OCI-LY3 (cell line): ENCODE results near the gene PIEZO2.

Experiments used
- H2AFZ ChIP-seq: fragments of 200-600, 300-600 bp; shearing (Covaris generic); 2 replicates; pipeline ENCODE4 v1.6.0; 2014; ENCODE audit warnings: antibody characterized with exemption, low read depth, low read length
- H3K27ac ChIP-seq: fragments of 200-600, 300-600 bp; sonication (generic); 2 replicates; pipeline ENCODE4 v1.5.1; 2014; ENCODE audit warnings: mild to moderate bottlenecking, low read length, moderate library complexity, mixed read lengths
- H3K27me3 ChIP-seq: fragments of 200-600, 300-600 bp; sonication (generic); 2 replicates; pipeline ENCODE4 v1.6.1; 2014; ENCODE audit warnings: low read depth, low read length, mixed read lengths
- H3K36me3 ChIP-seq: fragments of 200-600, 300-600 bp; sonication (generic); replicated peaks from 2 replicates; pipeline ENCODE3; 2014; ENCODE audit warnings: low read depth, low read length, mixed read lengths
- H3K4me1 ChIP-seq: fragments of 300-600, 200-600 bp; sonication (generic); 2 replicates; pipeline ENCODE4 v1.6.1; 2014; ENCODE audit warnings: low read length, mixed read lengths
- H3K4me2 ChIP-seq: fragments of 200-600, 300-600 bp; sonication (generic); 2 replicates; pipeline ENCODE4 v1.6.1; 2014; ENCODE audit warnings: low read length, mixed read lengths
- H3K4me3 ChIP-seq: fragments of 300-600, 200-600 bp; sonication (generic); 2 replicates; pipeline ENCODE4 v1.5.1; 2014; ENCODE audit warnings: antibody characterized with exemption, mild to moderate bottlenecking, low read length, moderate library complexity
- H3K79me2 ChIP-seq: fragments of 300-600, 200-600 bp; shearing (Covaris generic); 2 replicates; pipeline ENCODE4 v1.6.1; 2014; ENCODE audit warnings: mild to moderate bottlenecking, low read length, mixed read lengths
- H3K9ac ChIP-seq: fragments of 300-600, 200-600 bp; shearing (Covaris generic); 2 replicates; pipeline ENCODE4 v1.6.0; 2014; ENCODE audit warnings: mild to moderate bottlenecking, low read length, moderate library complexity
- H3K9me3 ChIP-seq: fragments of 200-600, 300-600 bp; shearing (Covaris generic); 2 replicates; pipeline ENCODE4 v1.6.1; 2014; ENCODE audit warnings: low read length, mixed read lengths; ENCODE audit not compliant: insufficient read depth
- H4K20me1 ChIP-seq: fragments of 200-600, 300-600 bp; sonication (generic); 2 replicates; pipeline ENCODE4 v1.6.1; 2016; ENCODE audit warnings: low read length, mixed read lengths; ENCODE audit not compliant: insufficient read depth
- EZH2phosphoT487 ChIP-seq: fragments of 200-600 bp; shearing (Covaris generic); IDR thresholded peaks from 2 replicates; pipeline ENCODE4 v1.6.1; 2018; ENCODE audit warnings: antibody characterized with exemption, mixed run types, low read depth
- TF ChIP-seq, protein P1 (sequence below): fragments of 200-600, 300-600 bp; sonication (generic); IDR thresholded peaks from 2 replicates; pipeline ENCODE4 v1.5.1; 2014; ENCODE audit warnings: antibody characterized with exemption, low read length, low read depth

The PIEZO2 gene

DNA sequence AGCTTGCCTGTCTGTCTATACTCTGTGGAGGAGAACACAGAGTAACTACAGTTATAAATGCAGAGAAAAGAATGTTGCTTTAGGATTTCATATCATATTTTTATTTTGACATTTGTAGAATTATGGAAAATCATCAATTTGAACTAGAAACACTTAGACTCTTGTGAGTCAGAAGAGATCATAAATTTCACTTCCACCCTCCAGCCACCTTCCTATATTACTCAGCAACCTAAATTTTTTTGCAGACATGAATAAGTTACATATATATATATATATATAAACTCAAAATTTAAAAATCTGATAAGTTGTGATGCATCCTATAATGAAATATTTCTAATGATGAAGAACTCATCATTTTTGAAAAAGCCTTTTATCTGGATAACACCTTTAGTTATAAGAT lies 172.3 kb downstream of the PIEZO2 start:
- Histone ChIP-seq H3K9ac (no peak overlapping the region), H3K4me1 (no peaks in the 10 kb centered on the region), H3K4me2 (no peak overlapping the region), H2AFZ (no peak overlapping the region), H3K79me2 (no peaks in the 10 kb centered on the region), H3K9me3 (no peaks in the 10 kb centered on the region), H3K27me3 (no peaks in the 10 kb centered on the region), H3K36me3 (no peaks in the 10 kb centered on the region), H3K27ac (no peak overlapping the region), H4K20me1 (no peaks in the 10 kb centered on the region), H3K4me3 (no peak overlapping the region)
- TF ChIP-seq, protein P1, sequence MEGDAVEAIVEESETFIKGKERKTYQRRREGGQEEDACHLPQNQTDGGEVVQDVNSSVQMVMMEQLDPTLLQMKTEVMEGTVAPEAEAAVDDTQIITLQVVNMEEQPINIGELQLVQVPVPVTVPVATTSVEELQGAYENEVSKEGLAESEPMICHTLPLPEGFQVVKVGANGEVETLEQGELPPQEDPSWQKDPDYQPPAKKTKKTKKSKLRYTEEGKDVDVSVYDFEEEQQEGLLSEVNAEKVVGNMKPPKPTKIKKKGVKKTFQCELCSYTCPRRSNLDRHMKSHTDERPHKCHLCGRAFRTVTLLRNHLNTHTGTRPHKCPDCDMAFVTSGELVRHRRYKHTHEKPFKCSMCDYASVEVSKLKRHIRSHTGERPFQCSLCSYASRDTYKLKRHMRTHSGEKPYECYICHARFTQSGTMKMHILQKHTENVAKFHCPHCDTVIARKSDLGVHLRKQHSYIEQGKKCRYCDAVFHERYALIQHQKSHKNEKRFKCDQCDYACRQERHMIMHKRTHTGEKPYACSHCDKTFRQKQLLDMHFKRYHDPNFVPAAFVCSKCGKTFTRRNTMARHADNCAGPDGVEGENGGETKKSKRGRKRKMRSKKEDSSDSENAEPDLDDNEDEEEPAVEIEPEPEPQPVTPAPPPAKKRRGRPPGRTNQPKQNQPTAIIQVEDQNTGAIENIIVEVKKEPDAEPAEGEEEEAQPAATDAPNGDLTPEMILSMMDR = no peak
- no peak for TF ChIP-seq EZH2phosphoT487

DNA sequence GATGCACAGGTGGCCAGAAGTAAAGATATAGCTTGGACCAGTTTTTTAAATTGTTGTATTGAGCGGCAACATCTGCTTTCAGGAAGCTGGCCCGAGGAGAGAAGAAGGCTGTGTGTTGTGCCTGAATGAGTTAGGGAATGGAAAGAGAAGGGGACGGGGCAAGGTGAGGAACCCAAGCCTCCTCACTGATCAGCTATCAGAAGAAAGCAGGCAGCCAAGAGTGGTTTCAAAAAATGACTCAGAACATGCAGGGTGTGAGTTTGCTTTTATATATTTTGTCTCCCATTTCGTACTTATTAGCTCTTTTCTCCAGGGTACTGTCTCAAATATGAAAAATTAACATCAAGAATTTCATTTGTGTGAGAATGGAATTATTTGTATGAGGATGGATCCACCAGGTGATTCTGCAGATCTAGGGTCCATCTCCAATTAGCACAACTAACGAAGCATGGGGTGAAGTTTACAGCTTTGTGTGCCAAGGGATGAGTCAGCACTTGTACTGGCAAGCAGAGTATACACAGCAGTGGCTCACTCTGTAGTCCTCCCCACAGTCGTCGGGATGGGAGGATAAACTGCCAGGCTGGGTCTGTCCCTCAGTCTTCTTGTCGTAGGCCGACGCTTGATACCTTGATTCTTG lies 175.7 kb downstream of the PIEZO2 start:
- H3K9ac ChIP-seq = no peak overlapping the region
- no peaks in the 10 kb centered on the region for H3K4me1 ChIP-seq
- no peaks in the 10 kb centered on the region for H3K79me2 ChIP-seq
- no peaks in the 10 kb centered on the region for H3K27me3 ChIP-seq
- TF ChIP-seq EZH2phosphoT487 = no peak
- TF ChIP-seq, protein P1 = no peak
- no peak overlapping the region for H3K4me3 ChIP-seq
- no peaks in the 10 kb centered on the region for H4K20me1 ChIP-seq
- H3K27ac ChIP-seq = no peak overlapping the region
- no peaks in the 10 kb centered on the region for H3K9me3 ChIP-seq
- no peak overlapping the region for H3K4me2 ChIP-seq
- H3K36me3 ChIP-seq = no peaks in the 10 kb centered on the region
- no peak overlapping the region for H2AFZ ChIP-seq

DNA sequence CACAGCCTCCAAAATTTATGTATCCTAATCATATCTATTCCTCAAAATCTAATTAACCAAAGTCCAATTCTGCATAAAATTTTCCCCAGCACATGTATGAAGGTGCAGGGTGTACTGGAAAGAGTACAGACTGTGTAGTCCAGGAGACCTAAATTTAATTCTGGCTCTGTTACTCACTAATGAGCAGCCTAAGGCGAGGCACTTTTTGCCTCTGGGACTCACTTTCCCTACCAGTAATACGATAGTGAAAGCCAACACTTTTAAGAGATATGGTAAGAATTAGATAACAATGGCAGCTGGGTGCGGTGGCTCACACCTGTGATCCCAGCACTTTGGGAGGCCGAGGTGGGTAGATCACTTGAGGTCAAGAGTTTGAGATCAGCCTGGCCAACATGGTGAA lies 177.7 kb downstream of the PIEZO2 start:
- Histone ChIP-seq H3K4me3 (no peak overlapping the region), H3K79me2 (no peaks in the 10 kb centered on the region), H4K20me1 (no peaks in the 10 kb centered on the region), H2AFZ (no peak overlapping the region), H3K27me3 (no peaks in the 10 kb centered on the region), H3K4me2 (no peak overlapping the region), H3K27ac (no peak overlapping the region), H3K4me1 (no peaks in the 10 kb centered on the region), H3K9me3 (no peaks in the 10 kb centered on the region), H3K9ac (no peak overlapping the region), H3K36me3 (no peaks in the 10 kb centered on the region)
- TF ChIP-seq, protein P1 = no peak
- TF ChIP-seq EZH2phosphoT487 = no peak

DNA sequence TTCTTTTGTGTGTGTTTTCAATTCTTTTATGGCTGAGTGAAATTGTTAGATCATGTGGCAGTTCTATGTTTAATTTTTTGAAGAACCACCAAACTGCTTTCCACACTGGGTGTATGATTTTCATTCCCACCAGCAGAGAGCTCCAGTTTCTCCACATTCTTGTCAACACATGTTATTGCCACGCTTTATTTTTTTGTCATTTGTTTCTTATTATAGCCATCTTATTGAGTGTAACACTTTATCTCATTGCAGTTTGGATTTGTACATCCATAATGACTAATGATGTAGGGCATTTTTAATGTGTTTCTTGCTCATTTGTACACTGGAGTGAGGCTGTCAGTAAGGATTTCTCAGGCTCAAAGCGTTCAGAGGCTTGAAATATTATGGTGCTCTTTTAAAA lies 184.2 kb downstream of the PIEZO2 start:
- Histone ChIP-seq H3K4me2 (no peak overlapping the region), H3K9ac (no peak overlapping the region), H3K27ac (no peak overlapping the region), H3K4me3 (no peak overlapping the region), H4K20me1 (no peaks in the 10 kb centered on the region), H3K4me1 (no peaks in the 10 kb centered on the region), H3K79me2 (no peaks in the 10 kb centered on the region), H3K27me3 (no peaks in the 10 kb centered on the region), H2AFZ (no peak overlapping the region), H3K9me3 (no peaks in the 10 kb centered on the region), H3K36me3 (no peaks in the 10 kb centered on the region)
- no peak for TF ChIP-seq EZH2phosphoT487
- TF ChIP-seq, protein P1 = no peak
